ENCODE results near the gene OR6K6.

Gene OR6K6

DNA sequence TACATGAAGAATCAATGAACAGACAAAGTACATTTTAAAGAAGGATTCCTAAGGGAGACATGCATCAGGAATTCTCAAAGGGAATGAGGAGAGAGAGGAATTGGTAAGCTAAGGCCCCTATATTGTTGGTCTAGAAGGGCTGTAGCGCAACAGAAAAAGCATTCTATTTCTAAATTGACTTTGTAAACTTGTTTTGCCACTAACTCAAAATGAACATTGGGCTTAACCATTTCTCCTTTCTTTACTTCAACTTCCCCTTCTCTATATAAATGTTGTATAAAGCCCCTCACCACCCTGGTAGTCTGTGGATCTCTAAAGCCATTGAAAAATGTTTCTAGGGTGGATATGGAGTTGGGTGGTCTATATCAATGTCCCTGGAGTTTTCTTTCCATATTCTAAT is 46.9 kb downstream of the OR6K6 start:
- Histone ChIP-seq H2AFZ (ENCODE audit: low read depth, low read length, severe bottlenecking) (no peak overlapping the region), H3K9me2 (replicated peaks; ENCODE audit: insufficient read depth, low read length) (no peaks in the 10 kb centered on the region), H4K20me1 (ENCODE audit: low read depth, low read length) (no peaks in the 10 kb centered on the region), H3F3A (ENCODE audit: insufficient read depth) (no peaks in the 10 kb centered on the region), H3K27me3 (ENCODE audit: low read length) (no peaks in the 10 kb centered on the region), H3K36me3 (ENCODE audit: low read length) (no peaks in the 10 kb centered on the region), H3K4me3 (ENCODE audit: insufficient read depth, low read length, poor library complexity, severe bottlenecking) (no peak overlapping the region), H3K27ac (ENCODE audit: low read depth, low read length) (no peak overlapping the region), H3K9ac (ENCODE audit: low read length) (no peak overlapping the region), H3K9me3 (ENCODE audit: insufficient read depth, low read length) (no peaks in the 10 kb centered on the region), H3K4me2 (ENCODE audit: low read depth, low read length, poor library complexity, severe bottlenecking) (no peak overlapping the region), H3K79me2 (ENCODE audit: insufficient read depth, low read length) (no peaks in the 10 kb centered on the region)
- no peak for TF ChIP-seq EZH2phosphoT487 (conservative IDR thresholded peaks at IDR 0.05; ENCODE audit: low read length)
- TF ChIP-seq, protein P1, sequence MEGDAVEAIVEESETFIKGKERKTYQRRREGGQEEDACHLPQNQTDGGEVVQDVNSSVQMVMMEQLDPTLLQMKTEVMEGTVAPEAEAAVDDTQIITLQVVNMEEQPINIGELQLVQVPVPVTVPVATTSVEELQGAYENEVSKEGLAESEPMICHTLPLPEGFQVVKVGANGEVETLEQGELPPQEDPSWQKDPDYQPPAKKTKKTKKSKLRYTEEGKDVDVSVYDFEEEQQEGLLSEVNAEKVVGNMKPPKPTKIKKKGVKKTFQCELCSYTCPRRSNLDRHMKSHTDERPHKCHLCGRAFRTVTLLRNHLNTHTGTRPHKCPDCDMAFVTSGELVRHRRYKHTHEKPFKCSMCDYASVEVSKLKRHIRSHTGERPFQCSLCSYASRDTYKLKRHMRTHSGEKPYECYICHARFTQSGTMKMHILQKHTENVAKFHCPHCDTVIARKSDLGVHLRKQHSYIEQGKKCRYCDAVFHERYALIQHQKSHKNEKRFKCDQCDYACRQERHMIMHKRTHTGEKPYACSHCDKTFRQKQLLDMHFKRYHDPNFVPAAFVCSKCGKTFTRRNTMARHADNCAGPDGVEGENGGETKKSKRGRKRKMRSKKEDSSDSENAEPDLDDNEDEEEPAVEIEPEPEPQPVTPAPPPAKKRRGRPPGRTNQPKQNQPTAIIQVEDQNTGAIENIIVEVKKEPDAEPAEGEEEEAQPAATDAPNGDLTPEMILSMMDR (IDR thresholded peaks at IDR 0.05; ENCODE audit: insufficient read depth, low read length, poor library complexity, severe bottlenecking): no peak

DNA sequence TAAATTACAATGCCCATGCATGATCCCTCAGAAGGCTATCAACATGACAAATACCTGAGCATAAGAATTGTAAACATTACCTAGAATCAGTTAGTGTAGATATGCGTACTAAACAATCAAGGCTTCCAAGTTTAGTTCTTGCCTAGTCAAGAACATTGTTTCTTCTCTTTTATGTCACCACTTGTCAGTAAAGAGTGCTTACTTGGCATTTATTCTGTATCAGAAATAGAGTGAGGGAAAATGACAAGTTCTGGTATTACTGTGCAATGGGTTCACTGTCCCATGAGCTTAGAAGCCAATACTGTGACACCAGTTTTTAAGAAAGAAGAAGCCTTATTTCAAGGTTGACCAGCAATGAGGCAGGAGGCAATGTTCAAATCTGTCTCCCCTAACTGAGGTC is 49.2 kb downstream of the OR6K6 start:
- no peak overlapping the region for H3K4me2 ChIP-seq (ENCODE audit: low read depth, low read length, poor library complexity, severe bottlenecking)
- H3K9ac ChIP-seq (ENCODE audit: low read length): no peak overlapping the region
- no peak for TF ChIP-seq EZH2phosphoT487 (conservative IDR thresholded peaks at IDR 0.05; ENCODE audit: low read length)
- TF ChIP-seq, protein P1 (IDR thresholded peaks at IDR 0.05; ENCODE audit: insufficient read depth, low read length, poor library complexity, severe bottlenecking): no peak
- no peaks in the 10 kb centered on the region for H3K79me2 ChIP-seq (ENCODE audit: insufficient read depth, low read length)
- H3K27me3 ChIP-seq (ENCODE audit: low read length): no peaks in the 10 kb centered on the region
- H2AFZ ChIP-seq (ENCODE audit: low read depth, low read length, severe bottlenecking): no peak overlapping the region
- no peaks in the 10 kb centered on the region for H3F3A ChIP-seq (ENCODE audit: insufficient read depth)
- no peak overlapping the region for H3K27ac ChIP-seq (ENCODE audit: low read depth, low read length)
- H3K36me3 ChIP-seq (ENCODE audit: low read length): no peaks in the 10 kb centered on the region
- no peaks in the 10 kb centered on the region for H3K9me3 ChIP-seq (ENCODE audit: insufficient read depth, low read length)
- H3K4me3 ChIP-seq (ENCODE audit: insufficient read depth, low read length, poor library complexity, severe bottlenecking): no peak overlapping the region
- H3K9me2 ChIP-seq (replicated peaks; ENCODE audit: insufficient read depth, low read length): no peaks in the 10 kb centered on the region
- H4K20me1 ChIP-seq (ENCODE audit: low read depth, low read length): no peaks in the 10 kb centered on the region
